ENCODE measurements around the gene ITPRIPL1.

DNA sequence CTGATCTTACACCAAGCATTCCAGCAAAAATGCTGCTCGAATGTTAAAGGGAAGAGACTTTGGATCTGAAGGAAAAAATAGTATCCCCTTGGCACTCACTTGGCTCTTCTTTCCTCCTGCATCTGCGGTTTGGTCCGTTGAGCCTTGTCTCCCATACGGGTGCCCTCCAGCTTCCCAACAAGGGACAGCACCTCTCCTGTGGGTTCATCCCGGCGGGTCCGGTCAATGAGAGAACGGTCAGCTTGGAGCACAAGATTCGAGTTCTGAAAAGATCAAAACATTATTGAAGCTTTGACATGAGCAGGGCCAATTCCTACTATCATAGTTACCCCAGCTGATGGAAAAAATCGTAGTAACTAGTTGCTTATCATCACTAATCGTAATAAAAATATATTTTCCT, 20.5 kb upstream of the ITPRIPL1 start:
- no peak for TF ChIP-seq POLR2A (IDR thresholded peaks at IDR 0.05; ENCODE audit: extremely low read depth, insufficient read length)
- TF ChIP-seq CTCF (IDR thresholded peaks at IDR 0.05; ENCODE audit: low read depth, low read length) = no peak

Measured in NB4 (cell line).